NCI-H510A (cell line): ENCODE results near the gene AFP.

Source experiments
- DNase-seq: peaks from one replicate; lab custom pipeline; 2025; lab: John Stamatoyannopoulos, UW

AFP gene

GRCh38 chr4:73460913-73461522 lies 25.0 kb downstream of the AFP start:
- DNase-seq = no peak

- DNase-seq = no peak
Observed at GRCh38 chr4:73468170-73468569, 32.1 kb downstream of the AFP start.

GRCh38 chr4:73470728-73471127 lies 34.7 kb downstream of the AFP start:
- no peak for DNase-seq

- no peak for DNase-seq
Observed at GRCh38 chr4:73477176-73477575, 41.2 kb downstream of the AFP start.

GRCh38 chr4:73479323-73479722 lies 43.3 kb downstream of the AFP start:
- DNase-seq = no peak

- DNase-seq = no peak
Observed at GRCh38 chr4:73481358-73481757, 45.3 kb downstream of the AFP start, which contains the start of gene AFM. Gene AFM (plus strand): TSS chr4:73481745. CDS start chr4:73481776, 31 bp downstream.

GRCh38 chr4:73485085-73485484 lies 49.1 kb downstream of the AFP start:
- DNase-seq = no peak

- no peak for DNase-seq
Observed at GRCh38 chr4:73485596-73485995, 49.6 kb downstream of the AFP start.

- no peak for DNase-seq
Observed at GRCh38 chr4:73486497-73486896, 50.5 kb downstream of the AFP start.

GRCh38 chr4:73487233-73487632 lies 51.2 kb downstream of the AFP start:
- no peak for DNase-seq

- no peak for DNase-seq
Observed at GRCh38 chr4:73499996-73500765, 64.2 kb downstream of the AFP start.

GRCh38 chr4:73501664-73502265 lies 65.7 kb downstream of the AFP start:
- no peak for DNase-seq

GRCh38 chr4:73505567-73505966 lies 69.5 kb downstream of the AFP start:
- no peak for DNase-seq
